HG02610 (cell line): ENCODE results near the gene SELENOS.

Experiments used
- ATAC-seq: cut with Tn5 transposase; IDR thresholded peaks from one replicate; pipeline ENCODE4 v1.9.1; 2021; ENCODE audit warnings: mild to moderate bottlenecking, moderate library complexity; ENCODE audit not compliant: unreplicated experiment

SELENOS gene

GRCh38 chr15:101225658-101226057 is 51.6 kb downstream of the SELENOS start:
- ATAC-seq, result no peak
